Endothelial cell (in vitro differentiated cells): ENCODE data around the gene FBXL16. TPM values are rescaled to one million over a fixed set of nuclear protein-coding genes. Genes with fewer than 3 reads are reported as not detected.

Experiments
- DNase-seq: peaks from one replicate; pipeline ENCODE4 v3.0.0; 2021; ENCODE audit warnings: low spot score
- H3K27ac Mint-ChIP-seq: one replicate; pipeline ENCODE4 v1.8.0; 2021; ENCODE audit warnings: mixed read lengths, inconsistent platforms; ENCODE audit not compliant: unreplicated experiment
- H3K27me3 Mint-ChIP-seq: one replicate; pipeline ENCODE4 v1.8.0; 2021; ENCODE audit warnings: mild to moderate bottlenecking, moderate library complexity, mixed read lengths, inconsistent platforms; ENCODE audit not compliant: unreplicated experiment
- H3K36me3 Mint-ChIP-seq: one replicate; pipeline ENCODE4 v1.8.0; 2021; ENCODE audit warnings: mild to moderate bottlenecking, low read depth, mixed read lengths, inconsistent platforms; ENCODE audit not compliant: unreplicated experiment
- H3K4me1 Mint-ChIP-seq: one replicate; pipeline ENCODE4 v1.8.0; 2021; ENCODE audit warnings: mild to moderate bottlenecking, mixed read lengths, inconsistent platforms; ENCODE audit not compliant: unreplicated experiment
- H3K4me3 Mint-ChIP-seq: one replicate; pipeline ENCODE4 v1.8.0; 2021; ENCODE audit warnings: mild to moderate bottlenecking, mixed read lengths, inconsistent platforms; ENCODE audit not compliant: unreplicated experiment
- H3K9me3 Mint-ChIP-seq: one replicate; pipeline ENCODE4 v1.8.0; 2021; ENCODE audit warnings: mixed read lengths, inconsistent platforms; ENCODE audit not compliant: unreplicated experiment
- total RNA-seq: library from RNA; stranded (reverse); fragmentation: NEBNext Ultra II Directional; extraction: Animal tissue kit (Norgen Biotek cat#: 25700); gene quantifications from one replicate; pipeline ENCODE4 v1.2.1, GENCODE V29; 2021; ENCODE audit not compliant: unreplicated experiment
- TF ChIP-seq, protein P1 (sequence below): fragments of 200-600 bp; sonication (generic); IDR thresholded peaks from one replicate; pipeline ENCODE4 v1.5.0; 2021; ENCODE audit warnings: antibody characterized with exemption; ENCODE audit not compliant: unreplicated experiment

The FBXL16 gene
- total RNA-seq, 1 donor from 2014 or later, result not detected

DNA sequence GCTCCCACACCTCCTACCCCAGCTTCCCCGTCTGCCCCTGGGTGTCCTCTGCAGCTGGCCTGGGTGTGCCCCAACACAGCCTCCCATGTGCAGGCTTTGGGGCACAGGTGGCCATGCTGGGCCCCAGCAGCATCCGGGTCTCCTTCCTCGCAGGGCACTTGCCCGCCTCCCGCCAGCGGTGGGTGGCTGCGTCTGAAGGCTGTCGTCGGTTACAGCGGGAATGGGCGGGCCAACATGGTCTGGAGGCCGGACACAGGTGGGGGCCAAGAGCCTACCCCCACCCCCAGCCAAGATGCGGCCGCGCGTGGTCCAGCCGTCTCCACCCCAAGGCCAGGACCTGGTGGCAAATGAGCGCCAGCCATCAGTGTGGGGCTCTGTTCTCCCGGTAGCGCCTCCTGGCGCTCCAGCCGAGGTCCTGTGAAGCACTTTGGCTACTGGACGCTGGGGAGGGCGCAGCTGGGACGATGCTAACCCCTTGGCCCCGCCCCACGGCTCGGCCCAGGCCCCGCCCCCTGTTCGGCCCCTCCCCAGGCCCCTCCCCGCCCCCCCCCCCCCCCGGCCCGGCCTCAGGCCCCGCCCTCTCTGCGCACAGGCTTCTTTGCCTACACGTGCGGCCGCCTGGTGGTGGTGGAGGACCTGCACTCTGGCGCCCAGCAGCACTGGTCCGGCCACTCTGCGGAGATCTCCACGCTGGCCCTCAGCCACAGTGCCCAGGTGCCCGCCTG lies 45.0 kb downstream of the FBXL16 start:
- Mint-ChIP-seq H3K9me3 (no peaks in the 10 kb centered on the region), H3K4me1 (no peaks in the 10 kb centered on the region), H3K27ac (no peak overlapping the region), H3K27me3 (peaks cover 9% of the 10 kb centered on the region), H3K4me3 (no peak overlapping the region), H3K36me3 (peaks cover 3% of the 10 kb centered on the region)
- peak; percentile 91 for DNase-seq
- TF ChIP-seq, protein P1, sequence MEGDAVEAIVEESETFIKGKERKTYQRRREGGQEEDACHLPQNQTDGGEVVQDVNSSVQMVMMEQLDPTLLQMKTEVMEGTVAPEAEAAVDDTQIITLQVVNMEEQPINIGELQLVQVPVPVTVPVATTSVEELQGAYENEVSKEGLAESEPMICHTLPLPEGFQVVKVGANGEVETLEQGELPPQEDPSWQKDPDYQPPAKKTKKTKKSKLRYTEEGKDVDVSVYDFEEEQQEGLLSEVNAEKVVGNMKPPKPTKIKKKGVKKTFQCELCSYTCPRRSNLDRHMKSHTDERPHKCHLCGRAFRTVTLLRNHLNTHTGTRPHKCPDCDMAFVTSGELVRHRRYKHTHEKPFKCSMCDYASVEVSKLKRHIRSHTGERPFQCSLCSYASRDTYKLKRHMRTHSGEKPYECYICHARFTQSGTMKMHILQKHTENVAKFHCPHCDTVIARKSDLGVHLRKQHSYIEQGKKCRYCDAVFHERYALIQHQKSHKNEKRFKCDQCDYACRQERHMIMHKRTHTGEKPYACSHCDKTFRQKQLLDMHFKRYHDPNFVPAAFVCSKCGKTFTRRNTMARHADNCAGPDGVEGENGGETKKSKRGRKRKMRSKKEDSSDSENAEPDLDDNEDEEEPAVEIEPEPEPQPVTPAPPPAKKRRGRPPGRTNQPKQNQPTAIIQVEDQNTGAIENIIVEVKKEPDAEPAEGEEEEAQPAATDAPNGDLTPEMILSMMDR, result peak; percentile 74

DNA sequence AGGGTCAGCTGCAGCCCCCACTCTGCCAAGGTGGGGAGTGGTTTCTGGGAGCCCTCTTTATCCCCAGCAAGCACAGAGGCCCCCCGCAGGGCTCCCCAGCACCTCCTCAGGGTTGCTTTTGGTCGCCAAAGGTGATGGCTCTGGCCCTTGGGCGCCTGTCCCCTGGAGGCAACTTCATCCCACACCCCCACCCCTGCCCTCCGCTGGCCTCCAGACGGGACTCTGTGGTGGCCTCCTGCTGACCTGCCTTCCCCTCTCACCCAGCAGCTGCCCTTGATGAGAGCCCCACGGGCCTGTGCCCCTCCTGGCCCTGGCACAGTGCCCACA lies 45.5 kb downstream of the FBXL16 start:
- H3K36me3 Mint-ChIP-seq, result peaks cover 3% of the 10 kb centered on the region
- no peaks in the 10 kb centered on the region for H3K9me3 Mint-ChIP-seq
- no peaks in the 10 kb centered on the region for H3K4me1 Mint-ChIP-seq
- TF ChIP-seq, protein P1, result no peak
- DNase-seq, result no peak
- H3K27ac Mint-ChIP-seq, result no peak overlapping the region
- H3K4me3 Mint-ChIP-seq, result no peak overlapping the region
- H3K27me3 Mint-ChIP-seq, result peaks cover 9% of the 10 kb centered on the region

DNA sequence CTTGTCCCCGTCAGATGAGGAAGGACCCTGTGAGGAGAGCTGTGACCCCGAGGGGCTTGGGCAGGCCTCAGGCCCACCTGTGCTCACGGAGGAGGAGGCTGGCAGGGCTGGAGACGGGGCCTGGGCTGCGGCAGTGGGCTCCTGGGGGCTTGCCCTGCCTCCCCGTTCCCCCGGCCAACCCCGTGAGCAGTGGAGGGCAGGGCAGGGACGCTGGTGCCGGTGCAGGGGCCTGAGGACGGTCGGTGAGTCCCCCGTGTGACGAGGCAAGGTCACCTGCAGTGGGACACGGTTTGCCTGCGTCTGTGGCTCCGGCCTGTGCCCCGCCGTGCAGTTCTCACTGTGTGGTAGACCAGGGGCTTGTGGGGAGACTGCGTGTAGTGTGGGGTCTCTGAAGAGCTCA lies 46.0 kb downstream of the FBXL16 start:
- peaks cover 8% of the 10 kb centered on the region for H3K27me3 Mint-ChIP-seq
- H3K4me1 Mint-ChIP-seq, result no peaks in the 10 kb centered on the region
- TF ChIP-seq, protein P1, result no peak
- peaks cover 3% of the 10 kb centered on the region for H3K36me3 Mint-ChIP-seq
- H3K27ac Mint-ChIP-seq, result no peak overlapping the region
- DNase-seq, result no peak
- no peaks in the 10 kb centered on the region for H3K9me3 Mint-ChIP-seq
- H3K4me3 Mint-ChIP-seq, result no peak overlapping the region

DNA sequence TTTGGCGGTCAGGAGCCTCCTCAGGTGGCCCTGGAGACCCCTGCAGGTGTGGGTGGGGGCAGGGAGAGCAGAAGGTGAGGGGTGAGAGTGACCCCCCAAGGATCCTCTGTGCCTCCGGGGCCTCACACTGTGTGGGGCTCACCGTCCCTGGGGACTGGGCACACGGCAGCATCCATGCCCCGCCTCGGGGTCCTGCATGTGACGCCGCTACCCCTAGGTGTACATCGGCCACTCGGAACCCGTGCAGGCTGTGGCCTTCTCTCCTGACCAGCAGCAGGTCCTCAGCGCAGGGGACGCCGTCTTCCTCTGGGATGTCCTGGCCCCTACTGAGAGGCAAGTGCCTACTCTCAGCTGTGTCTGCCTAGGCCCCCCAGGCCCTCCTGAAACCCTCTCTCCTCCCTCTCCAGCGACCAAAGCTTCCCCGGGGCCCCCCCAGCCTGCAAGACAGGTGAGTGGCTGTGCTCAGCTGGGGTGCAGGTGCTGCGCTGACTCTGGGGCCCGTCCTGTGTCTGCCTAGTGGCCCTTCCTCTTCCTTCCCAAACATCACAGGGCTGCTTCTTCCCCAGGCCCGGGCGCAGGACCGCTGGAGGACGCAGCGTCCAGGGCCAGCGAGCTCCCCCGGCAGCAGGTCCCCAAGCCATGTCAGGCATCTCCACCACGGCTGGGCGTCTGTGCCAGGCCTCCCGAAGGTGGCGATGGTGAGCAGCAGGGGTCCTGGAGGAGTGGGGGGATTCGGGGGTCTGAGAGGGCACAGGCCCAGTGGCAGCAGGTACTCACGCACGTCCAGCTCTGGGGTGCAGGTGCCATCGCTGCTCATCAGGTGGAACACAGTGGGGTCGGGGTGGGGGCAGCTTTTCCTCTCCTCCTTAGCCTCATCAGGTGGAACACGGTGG lies 46.7 kb downstream of the FBXL16 start:
- Mint-ChIP-seq H3K4me3 (no peak overlapping the region), H3K27me3 (peaks cover 10% of the 10 kb centered on the region), H3K4me1 (no peaks in the 10 kb centered on the region), H3K9me3 (no peaks in the 10 kb centered on the region), H3K27ac (no peak overlapping the region), H3K36me3 (peaks cover 3% of the 10 kb centered on the region)
- TF ChIP-seq, protein P1, result no peak
- no peak for DNase-seq

DNA sequence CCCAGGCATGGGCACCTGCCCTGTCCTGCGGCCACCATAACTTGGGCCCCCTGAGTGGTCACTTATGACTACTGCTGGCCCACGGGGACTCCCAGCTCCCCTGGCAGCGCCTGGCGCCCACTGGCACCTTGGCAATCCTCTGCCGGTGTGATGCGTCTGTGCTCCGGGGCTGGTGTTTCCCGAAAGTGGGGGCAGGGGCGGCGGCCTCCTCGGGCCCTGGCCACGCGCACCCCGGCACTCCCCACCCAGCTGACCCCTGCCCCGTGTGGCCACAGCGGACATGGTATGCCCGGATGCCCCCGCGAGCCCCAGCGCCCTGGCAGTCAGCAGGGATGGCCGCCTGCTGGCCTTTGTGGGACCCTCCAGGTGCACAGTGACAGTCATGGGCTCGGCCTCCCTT lies 48.1 kb downstream of the FBXL16 start:
- no peak for DNase-seq
- H3K27me3 Mint-ChIP-seq, result peaks cover 8% of the 10 kb centered on the region
- H3K4me1 Mint-ChIP-seq, result no peaks in the 10 kb centered on the region
- H3K4me3 Mint-ChIP-seq, result no peak overlapping the region
- no peaks in the 10 kb centered on the region for H3K36me3 Mint-ChIP-seq
- H3K27ac Mint-ChIP-seq, result no peak overlapping the region
- TF ChIP-seq, protein P1, result no peak
- no peaks in the 10 kb centered on the region for H3K9me3 Mint-ChIP-seq
